H1 (cell line): ENCODE measurements around the gene PCNX4. TPM values are rescaled to one million over a fixed set of nuclear protein-coding genes. Genes with fewer than 3 reads are reported as not detected.

ENCODE experiments used
- CHD2 ChIP-seq: IDR thresholded peaks from 2 replicates; pipeline ENCODE4 v1.6.1; 2012; ENCODE audit warnings: low read length, improper control_type of control experiment
- KDM4A ChIP-seq: IDR thresholded peaks from one replicate; pipeline ENCODE4 v1.7.1; 2012; ENCODE audit warnings: low read depth, mild to moderate bottlenecking, moderate library complexity, low read length, inconsistent platforms; ENCODE audit not compliant: severe bottlenecking
- SIN3A ChIP-seq, 2 experiments: IDR thresholded peaks in 1 of 2; conservative IDR thresholded peaks in 1 of 2; 2 replicates each; pipeline ENCODE4 v1.6.1; 2011 to 2012; ENCODE audit warnings: low read length in 2 of 2, improper control_type of control experiment in 1 of 2, low read depth in 1 of 2, mild to moderate bottlenecking in 1 of 2
- SP1 ChIP-seq: IDR thresholded peaks from 2 replicates; pipeline ENCODE4 v1.6.1; 2011; ENCODE audit warnings: low read depth, low read length
- TAF1 ChIP-seq: IDR thresholded peaks from 2 replicates; pipeline ENCODE4 v1.6.1; 2011; ENCODE audit warnings: mild to moderate bottlenecking, low read depth, low read length
- polyA plus RNA-seq, 7 experiments: library from polyadenylated mRNA; depleted of rRNA in 3 of 7; stranded (reverse) in 5 of 7; unstranded in 2 of 7; fragments of >200 nt in 5 of 7; fragments of 200-250 nt in 2 of 7; gene quantifications; 1 replicate in 5 of 7; 2 replicates in 1 of 7; 4 replicates in 1 of 7; pipeline versions ENCODE4 v1.2.1 to v1.2.3, GENCODE V29; 2011 to 2013; ENCODE audit warnings: missing spikeins in 2 of 7, mixed read lengths in 2 of 7
- total RNA-seq: library from RNA; stranded (reverse); fragmentation: NEBNext Ultra II Directional; extraction: Animal tissue kit (Norgen Biotek cat#: 25700); gene quantifications from 2 replicates; pipeline ENCODE4 v1.2.1, GENCODE V29; 2021

The PCNX4 gene
- total and polyA plus RNA-seq, 2 of the 8 experiments (the other 6 are each of a cell fraction or from before 2014, with no cell fraction given) = 28.4 to 35.5 TPM

DNA sequence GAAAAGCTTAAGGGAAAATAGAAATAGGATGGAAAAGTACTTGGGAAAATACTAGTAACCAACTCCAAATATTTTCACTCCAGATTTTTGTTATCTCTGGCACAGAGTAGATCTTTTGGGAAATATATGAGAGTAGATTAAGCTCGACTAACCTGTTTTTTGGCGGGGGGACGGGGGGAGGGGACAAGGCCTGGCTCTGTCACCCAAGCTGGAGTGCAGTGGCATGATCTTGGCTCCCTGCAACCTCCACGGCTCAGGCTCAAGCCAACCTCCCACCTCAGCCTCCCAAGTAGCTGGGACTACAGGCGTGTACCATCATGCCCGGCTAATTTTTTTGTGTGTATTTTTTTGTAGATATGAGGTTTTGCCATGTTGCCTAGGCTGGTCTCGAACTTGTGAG, 68.7 kb downstream of the PCNX4 start (continued):
- TF ChIP-seq KDM4A = no peak
- TF ChIP-seq CHD2 = no peak
- TF ChIP-seq SP1 = no peak
- TF ChIP-seq TAF1 = no peak
- no peak for TF ChIP-seq SIN3A (conservative IDR thresholded peaks at IDR 0.05 in 1 of 2, IDR thresholded peaks at IDR 0.05 in 1 of 2; ENCODE audit: low read depth in 1 of 2, low read length in 2 of 2)
- TF ChIP-seq, all 59 proteins: peak for 0
